HG02798 (cell line): Measurements from ENCODE around the gene STH.

Experiments used
- ATAC-seq: cut with Tn5 transposase; IDR thresholded peaks from one replicate; pipeline ENCODE4 v1.9.1; 2021; ENCODE audit warnings: mild to moderate bottlenecking; ENCODE audit not compliant: unreplicated experiment, poor library complexity

Gene STH

DNA sequence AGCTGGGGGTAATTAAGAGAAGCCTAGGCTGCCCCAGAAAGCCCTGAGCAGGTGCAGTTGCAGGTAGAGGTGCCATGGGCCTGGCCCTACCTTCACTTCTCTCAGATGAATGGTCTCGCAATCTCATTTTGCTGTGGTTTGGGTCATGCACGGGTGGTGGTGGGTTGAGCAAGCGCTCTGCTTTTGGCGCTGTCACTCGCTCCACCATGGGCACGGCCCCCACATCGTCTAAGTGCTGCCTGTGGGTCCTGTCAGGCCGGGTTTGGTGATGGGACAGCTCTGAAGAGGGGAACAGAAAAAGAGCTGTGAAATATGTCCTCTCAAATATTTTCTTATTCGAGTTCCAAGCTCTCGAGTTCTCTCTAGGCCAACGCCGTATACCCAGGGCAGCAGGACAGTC is 39.9 kb downstream of the STH start:
- ATAC-seq, result no peak

DNA sequence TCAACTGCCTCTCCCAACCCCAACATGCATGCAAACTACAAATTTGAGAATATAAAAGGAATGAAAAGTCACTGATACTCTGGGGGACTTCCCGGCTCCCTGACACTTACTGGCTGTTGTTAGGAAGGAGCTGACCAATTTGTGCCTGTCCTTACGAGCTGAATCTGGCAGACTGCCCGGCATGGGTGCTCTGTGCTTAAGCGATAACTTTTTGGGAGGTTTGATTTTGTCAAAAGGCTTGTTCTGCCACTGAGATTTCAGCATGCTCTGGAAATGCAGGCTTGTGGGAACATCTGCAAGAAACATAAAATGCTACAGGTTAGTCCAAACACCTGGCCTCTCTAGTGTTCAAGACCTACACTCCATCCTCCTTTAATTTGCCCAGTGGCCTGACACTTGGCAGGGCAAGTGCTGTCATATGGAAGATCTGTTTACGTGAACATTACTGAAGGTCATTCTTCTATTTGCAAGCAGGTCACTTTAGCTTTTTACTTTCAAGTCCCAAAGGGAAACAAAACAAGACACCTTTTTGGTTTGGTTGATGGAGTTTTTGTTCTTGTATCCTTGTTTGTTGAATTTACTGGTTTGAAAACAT is 40.6 kb downstream of the STH start:
- no peak for ATAC-seq

DNA sequence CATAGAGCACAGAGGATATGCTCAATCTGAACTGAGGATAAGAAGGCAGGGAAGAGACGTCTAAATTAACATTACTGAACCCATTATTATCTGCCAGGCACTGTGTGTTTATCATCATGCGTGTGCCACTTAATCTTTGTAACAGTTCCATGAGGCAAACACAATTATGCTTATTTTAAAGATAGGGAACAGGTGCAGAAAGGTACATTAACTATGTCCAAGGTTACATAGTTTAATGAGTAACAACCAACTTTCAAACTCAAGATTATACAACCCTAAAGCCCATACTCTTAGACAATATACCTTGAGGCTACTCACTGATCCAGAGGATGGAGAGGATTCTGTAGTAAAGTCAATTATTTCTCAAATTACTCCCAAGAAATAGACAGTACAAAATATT is 43.2 kb downstream of the STH start:
- no peak for ATAC-seq

DNA sequence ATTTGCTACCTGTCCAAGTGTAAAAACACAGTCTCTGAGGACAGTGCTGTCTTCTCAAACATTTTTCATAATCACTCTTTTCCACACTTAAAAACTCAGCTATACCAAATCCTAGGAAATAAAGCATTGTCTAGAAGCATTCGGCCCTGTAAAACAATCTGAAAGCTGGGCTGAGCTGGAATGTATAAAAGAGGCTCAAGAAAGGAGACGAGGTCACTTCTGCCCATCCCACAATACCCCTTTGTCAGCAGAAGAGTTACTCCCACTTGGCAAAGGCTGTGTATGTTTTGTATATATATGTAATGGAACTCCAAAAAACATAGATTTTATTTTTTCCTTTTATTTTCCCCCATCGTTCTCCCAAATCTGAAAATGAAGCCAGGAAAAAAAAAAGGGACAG is 43.9 kb downstream of the STH start:
- ATAC-seq, result no peak

DNA sequence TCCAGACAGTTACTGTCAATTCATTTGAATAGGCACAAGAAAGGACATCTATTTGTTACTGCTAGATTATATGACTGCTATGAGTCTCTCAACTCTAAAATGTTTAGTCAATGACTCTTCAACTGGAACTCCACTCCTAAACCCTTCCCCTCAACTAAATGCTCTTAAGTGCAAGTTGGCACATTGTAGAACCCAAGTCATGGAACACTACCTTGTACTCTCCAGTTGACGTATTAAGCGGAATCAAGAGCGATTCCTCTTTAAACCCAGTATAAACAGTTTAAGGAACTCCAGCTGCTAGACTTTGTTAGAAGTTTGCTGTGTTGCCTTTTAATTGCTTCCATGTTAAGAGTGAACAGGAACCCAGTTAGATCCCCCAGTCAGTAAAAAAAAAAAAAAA is 44.6 kb downstream of the STH start:
- no peak for ATAC-seq

DNA sequence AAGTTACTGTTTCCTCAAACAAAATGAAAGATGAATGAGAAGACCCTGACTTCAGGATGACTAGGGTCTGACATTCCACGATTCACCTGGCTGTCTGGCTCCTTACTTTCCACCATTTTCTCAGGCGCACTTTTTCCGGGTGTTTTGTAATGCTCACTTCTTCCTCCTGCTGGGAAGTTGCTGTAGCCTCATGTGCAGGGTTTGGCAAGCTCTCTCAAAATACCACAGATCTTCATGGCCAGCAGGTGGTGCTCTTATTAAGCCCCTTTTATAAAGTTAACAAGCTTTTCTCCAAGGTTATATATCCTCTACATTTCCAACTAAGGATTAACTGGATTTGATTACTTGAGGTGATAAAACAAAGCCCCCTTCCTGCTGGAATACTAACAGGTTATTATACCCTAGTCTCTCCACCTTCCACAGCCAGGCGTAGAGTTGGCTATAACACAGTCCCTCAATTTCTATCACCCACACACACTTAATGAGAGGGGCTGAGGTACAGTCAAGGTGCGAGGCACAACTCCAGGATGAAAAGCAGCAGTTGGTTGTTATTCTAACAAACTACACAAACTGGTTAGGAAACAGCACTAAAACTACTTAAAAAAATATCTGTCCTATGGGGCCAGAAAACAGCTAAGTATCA is 45.4 kb downstream of the STH start:
- no peak for ATAC-seq

DNA sequence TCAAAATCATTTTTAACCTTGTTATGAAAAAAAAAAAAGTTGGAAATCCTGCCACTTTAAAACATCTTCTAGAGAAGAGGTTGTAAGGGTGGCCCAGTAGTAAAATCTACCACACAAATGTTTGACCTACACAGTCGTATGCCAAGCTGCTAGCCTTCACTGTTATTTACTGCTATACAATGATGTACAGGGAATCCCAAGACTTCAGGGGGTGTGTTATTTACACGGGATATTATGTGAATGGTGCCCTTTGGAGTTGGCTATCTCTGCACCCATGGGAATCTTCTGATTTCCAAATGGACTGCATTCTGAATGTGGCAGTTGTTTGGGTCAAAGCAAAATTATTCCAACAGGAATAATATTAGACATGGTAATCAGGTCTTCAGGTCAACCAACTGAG is 45.9 kb downstream of the STH start:
- ATAC-seq, result no peak

DNA sequence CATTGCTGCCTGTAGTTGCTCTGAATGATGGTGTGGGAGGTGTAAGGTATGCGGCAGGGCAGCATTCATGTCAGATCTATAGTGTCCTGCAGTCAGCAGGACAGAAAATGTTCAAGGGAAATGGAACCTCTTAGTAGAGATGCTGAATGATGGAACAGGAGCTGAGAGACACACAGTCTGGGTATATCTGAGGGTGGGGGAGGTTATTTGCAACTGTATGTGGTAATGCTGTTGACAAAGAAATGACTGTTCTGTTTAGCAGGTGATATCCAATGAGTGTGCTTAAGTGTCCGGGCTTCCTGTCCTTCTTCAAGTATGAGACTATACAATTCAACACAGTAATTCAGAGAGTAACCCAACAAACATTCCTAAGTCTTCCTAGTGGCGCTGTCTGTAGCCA is 46.6 kb downstream of the STH start:
- no peak for ATAC-seq

DNA sequence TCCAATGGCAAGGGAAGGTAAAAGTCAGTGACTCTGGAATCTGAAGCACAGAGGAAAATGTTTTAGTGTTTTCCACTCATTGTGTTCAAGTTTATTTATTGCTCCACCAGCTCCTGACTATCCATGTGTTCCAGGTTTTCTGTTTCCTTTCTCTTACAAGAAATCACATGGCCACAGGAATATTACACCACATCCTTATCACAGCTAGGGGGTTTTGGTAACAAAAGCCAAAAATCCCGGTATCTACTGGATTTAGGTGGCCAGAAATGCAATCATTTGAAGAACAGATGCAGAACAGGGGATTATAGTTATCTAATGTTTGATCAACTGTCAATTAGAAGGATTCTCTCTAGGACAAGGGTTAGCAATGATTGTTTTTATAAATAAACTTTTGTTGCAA is 47.9 kb downstream of the STH start:
- ATAC-seq, result no peak

DNA sequence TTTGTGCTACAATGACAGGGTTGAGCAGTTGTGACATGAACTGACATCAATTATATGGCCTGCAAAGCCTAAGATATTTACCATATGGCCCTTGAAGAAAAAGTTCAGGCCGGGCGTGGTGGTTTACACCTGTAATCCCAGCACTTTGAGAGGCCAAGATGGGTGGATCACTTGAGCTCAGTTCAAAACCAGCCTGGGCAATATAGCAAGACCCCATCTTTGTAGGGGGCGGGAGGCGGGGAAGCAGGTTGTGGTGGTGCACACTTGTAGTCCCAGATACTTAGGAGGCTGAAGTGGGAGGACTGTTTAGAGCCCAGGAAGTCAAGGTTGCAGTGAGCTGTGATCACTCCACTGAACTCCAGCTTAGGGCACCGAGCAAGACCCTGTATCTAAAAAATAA is 48.3 kb downstream of the STH start:
- no peak for ATAC-seq

DNA sequence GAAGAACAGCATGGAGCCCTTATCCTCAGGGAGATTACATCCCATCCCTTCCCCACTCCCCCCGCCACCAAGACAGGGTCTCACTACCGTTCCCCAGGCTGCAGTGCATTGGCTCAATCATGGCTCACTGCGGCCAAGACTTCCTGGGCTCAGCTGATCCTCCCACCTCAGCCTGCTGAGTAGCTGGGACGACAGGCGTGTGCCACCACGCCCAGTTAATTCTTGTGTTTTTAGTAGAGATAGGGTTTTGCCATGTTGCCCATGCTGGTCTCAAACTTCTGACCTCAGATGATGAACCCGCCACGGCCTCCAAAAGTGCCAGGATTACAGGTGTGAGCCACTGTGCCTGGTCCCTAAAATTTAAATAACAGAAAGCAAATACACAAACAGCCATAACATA is 48.8 kb downstream of the STH start:
- ATAC-seq, result no peak
